Activated naive CD4-positive, alpha-beta T cell treated with anti-CD3 and anti-CD28 coated beads, Interleukin-2, amount 10 ng/mL, durations not matched to agents 7 days and 5 days (primary cell): ENCODE data around the gene CYP27C1.
"Not testable (repeated sequence)": the region's sequence is repeated elsewhere in the genome, so short reads cannot be mapped to it uniquely, and the experiment has no call there.

Experiments used
- CTCF ChIA-PET: fragments of 350-600 bp; sonication (Branson Sonifier 250); formaldehyde crosslinking; loops from one replicate; lab custom pipeline; 2021; ENCODE audit warnings: antibody characterized with exemption; lab: Charles Lee
- DNase-seq: peaks from one replicate; pipeline ENCODE4 v3.0.0-alpha.2; 2020
- H3K27ac Mint-ChIP-seq: one replicate; pipeline ENCODE4 v1.8.0; 2021; ENCODE audit warnings: mild to moderate bottlenecking, moderate library complexity, mixed read lengths
- H3K27me3 Mint-ChIP-seq: one replicate; pipeline ENCODE4 v1.8.0; 2021; ENCODE audit warnings: mild to moderate bottlenecking, mixed read lengths
- H3K36me3 Mint-ChIP-seq: one replicate; pipeline ENCODE4 v1.8.0; 2021; ENCODE audit warnings: mixed read lengths
- H3K4me1 Mint-ChIP-seq: one replicate; pipeline ENCODE4 v1.8.0; 2021; ENCODE audit warnings: mixed read lengths
- H3K4me3 Mint-ChIP-seq: one replicate; pipeline ENCODE4 v1.8.0; 2021; ENCODE audit warnings: mild to moderate bottlenecking, moderate library complexity, mixed read lengths
- H3K9me3 Mint-ChIP-seq: one replicate; pipeline ENCODE4 v1.8.0; 2021; ENCODE audit warnings: mixed read lengths

CYP27C1 gene

GRCh38 chr2:127164761-127165538 is 55.1 kb downstream of the CYP27C1 start:
- peaks cover 2% of the 10 kb centered on the region for H3K4me1 Mint-ChIP-seq

GRCh38 chr2:127163921-127164320 is 56.2 kb downstream of the CYP27C1 start:
- Mint-ChIP-seq H3K4me3 (no peak overlapping the region), H3K36me3 (no peaks in the 10 kb centered on the region), H3K9me3 (no peaks in the 10 kb centered on the region), H3K27ac (no peak overlapping the region), H3K4me1 (peaks cover 2% of the 10 kb centered on the region), H3K27me3 (peaks cover 18% of the 10 kb centered on the region)
- DNase-seq = no peak
- CTCF ChIA-PET = no interaction called here

More at GRCh38 chr2:127164761-127165538, 55.1 kb downstream of the CYP27C1 start:
- CTCF ChIA-PET = no interaction called here
- DNase-seq = no peak
- Mint-ChIP-seq H3K27ac (no peak overlapping the region), H3K27me3 (peaks cover 18% of the 10 kb centered on the region), H3K4me3 (no peak overlapping the region), H3K9me3 (no peaks in the 10 kb centered on the region), H3K36me3 (no peaks in the 10 kb centered on the region)

GRCh38 chr2:127163090-127163406 is 57.1 kb downstream of the CYP27C1 start:
- CTCF ChIA-PET = not testable (repeated sequence)

GRCh38 chr2:127162261-127163089 is 57.6 kb downstream of the CYP27C1 start:
- Mint-ChIP-seq H3K27me3 (peaks cover 30% of the 10 kb centered on the region), H3K27ac (no peak overlapping the region), H3K4me1 (peaks cover 2% of the 10 kb centered on the region), H3K36me3 (no peaks in the 10 kb centered on the region), H3K9me3 (no peaks in the 10 kb centered on the region), H3K4me3 (no peak overlapping the region)
- no peak for DNase-seq
- CTCF ChIA-PET = no interaction called here

More at GRCh38 chr2:127163090-127163406, 57.1 kb downstream of the CYP27C1 start:
- H3K4me3 Mint-ChIP-seq, H3K27ac Mint-ChIP-seq, H3K9me3 Mint-ChIP-seq, H3K36me3 Mint-ChIP-seq, H3K4me1 Mint-ChIP-seq, DNase-seq: not testable (repeated sequence)
- peaks cover 24% of the 10 kb centered on the region for H3K27me3 Mint-ChIP-seq

- Mint-ChIP-seq H3K27ac (no peak overlapping the region), H3K9me3 (no peaks in the 10 kb centered on the region), H3K4me3 (no peak overlapping the region), H3K27me3 (peaks cover 34% of the 10 kb centered on the region), H3K4me1 (peaks cover 2% of the 10 kb centered on the region), H3K36me3 (no peaks in the 10 kb centered on the region)
- DNase-seq = no peak
- CTCF ChIA-PET = interaction anchor here (1.1 kb wide), 1 partner anchor 94 kb away, joined by 3 read pairs; no protein-coding TSS in a partner anchor
Measured at GRCh38 chr2:127161176-127162136, 58.6 kb downstream of the CYP27C1 start.

- Mint-ChIP-seq H3K9me3 (no peaks in the 10 kb centered on the region), H3K4me1 (peaks cover 2% of the 10 kb centered on the region), H3K27me3 (peaks cover 34% of the 10 kb centered on the region), H3K4me3 (no peak overlapping the region), H3K27ac (no peak overlapping the region), H3K36me3 (no peaks in the 10 kb centered on the region)
- no peak for DNase-seq
- CTCF ChIA-PET = interaction anchor here (1.1 kb wide), 1 partner anchor 93 kb away, joined by 3 read pairs; no protein-coding TSS in a partner anchor
Measured at GRCh38 chr2:127160676-127161075, 59.4 kb downstream of the CYP27C1 start.

- Mint-ChIP-seq H3K4me3 (no peak overlapping the region), H3K27ac (no peak overlapping the region), H3K9me3 (no peaks in the 10 kb centered on the region), H3K36me3 (no peaks in the 10 kb centered on the region), H3K4me1 (no peaks in the 10 kb centered on the region), H3K27me3 (peaks cover 34% of the 10 kb centered on the region)
- CTCF ChIA-PET = interaction anchor here (0.6 kb wide), 1 partner anchor 207 kb away, joined by 3 read pairs; no protein-coding TSS in a partner anchor
- no peak for DNase-seq
Measured at GRCh38 chr2:127159543-127159942, 60.6 kb downstream of the CYP27C1 start.

GRCh38 chr2:127158614-127159290 is 61.3 kb downstream of the CYP27C1 start:
- CTCF ChIA-PET = interaction anchor here (0.6 kb wide), 1 partner anchor 206 kb away, joined by 3 read pairs; no protein-coding TSS in a partner anchor
- no peaks in the 10 kb centered on the region for H3K9me3 Mint-ChIP-seq

GRCh38 chr2:127157651-127158485 is 62.2 kb downstream of the CYP27C1 start:
- CTCF ChIA-PET = no interaction called here
- Mint-ChIP-seq H3K4me1 (no peaks in the 10 kb centered on the region), H3K27ac (no peak overlapping the region), H3K9me3 (no peaks in the 10 kb centered on the region), H3K36me3 (no peaks in the 10 kb centered on the region), H3K4me3 (no peak overlapping the region), H3K27me3 (peaks cover 34% of the 10 kb centered on the region)
- DNase-seq = no peak

More at GRCh38 chr2:127158614-127159290, 61.3 kb downstream of the CYP27C1 start:
- Mint-ChIP-seq H3K4me3 (no peak overlapping the region), H3K4me1 (no peaks in the 10 kb centered on the region), H3K27me3 (peaks cover 34% of the 10 kb centered on the region), H3K27ac (no peak overlapping the region), H3K36me3 (no peaks in the 10 kb centered on the region)
- DNase-seq = no peak

- CTCF ChIA-PET = no interaction called here
- H3K4me1 Mint-ChIP-seq = no peaks in the 10 kb centered on the region
- H3K36me3 Mint-ChIP-seq = no peaks in the 10 kb centered on the region
- no peak for DNase-seq
- peaks cover 32% of the 10 kb centered on the region for H3K27me3 Mint-ChIP-seq
- H3K9me3 Mint-ChIP-seq = no peaks in the 10 kb centered on the region
- no peak overlapping the region for H3K4me3 Mint-ChIP-seq
- H3K27ac Mint-ChIP-seq = peak overlapping the region; percentile 19
Measured at GRCh38 chr2:127157114-127157513, 63.0 kb downstream of the CYP27C1 start.

GRCh38 chr2:127155947-127156346 is 64.2 kb downstream of the CYP27C1 start:
- DNase-seq = no peak

GRCh38 chr2:127155028-127155581 is 65.0 kb downstream of the CYP27C1 start:
- Mint-ChIP-seq H3K27ac (no peak overlapping the region), H3K9me3 (no peaks in the 10 kb centered on the region), H3K4me3 (no peak overlapping the region), H3K36me3 (no peaks in the 10 kb centered on the region), H3K27me3 (peaks cover 22% of the 10 kb centered on the region), H3K4me1 (no peaks in the 10 kb centered on the region)
- no peak for DNase-seq
- CTCF ChIA-PET = no interaction called here

More at GRCh38 chr2:127155947-127156346, 64.2 kb downstream of the CYP27C1 start:
- CTCF ChIA-PET = no interaction called here
- Mint-ChIP-seq H3K4me1 (no peaks in the 10 kb centered on the region), H3K27ac (no peak overlapping the region), H3K9me3 (no peaks in the 10 kb centered on the region), H3K4me3 (no peak overlapping the region), H3K36me3 (no peaks in the 10 kb centered on the region), H3K27me3 (peaks cover 25% of the 10 kb centered on the region)
